Measurements from ENCODE around the gene NUDT7.

- no peak for TF ChIP-seq EZH2 (IDR thresholded peaks at IDR 0.05)
- TF ChIP-seq POLR2AphosphoS5 (IDR thresholded peaks at IDR 0.05; ENCODE audit: borderline replicate concordance, low read depth, low read length) = no peak
These were observed 42.4 kb upstream of the NUDT7 start for GRCh38 chr16:77679901-77680300.

Data from SK-N-MC (cell line).